ENCODE data around the gene GRM4.
"Not testable (repeated sequence)": the region's sequence is repeated elsewhere in the genome, so short reads cannot be mapped to it uniquely, and the experiment has no call there.

Gene GRM4

DNA sequence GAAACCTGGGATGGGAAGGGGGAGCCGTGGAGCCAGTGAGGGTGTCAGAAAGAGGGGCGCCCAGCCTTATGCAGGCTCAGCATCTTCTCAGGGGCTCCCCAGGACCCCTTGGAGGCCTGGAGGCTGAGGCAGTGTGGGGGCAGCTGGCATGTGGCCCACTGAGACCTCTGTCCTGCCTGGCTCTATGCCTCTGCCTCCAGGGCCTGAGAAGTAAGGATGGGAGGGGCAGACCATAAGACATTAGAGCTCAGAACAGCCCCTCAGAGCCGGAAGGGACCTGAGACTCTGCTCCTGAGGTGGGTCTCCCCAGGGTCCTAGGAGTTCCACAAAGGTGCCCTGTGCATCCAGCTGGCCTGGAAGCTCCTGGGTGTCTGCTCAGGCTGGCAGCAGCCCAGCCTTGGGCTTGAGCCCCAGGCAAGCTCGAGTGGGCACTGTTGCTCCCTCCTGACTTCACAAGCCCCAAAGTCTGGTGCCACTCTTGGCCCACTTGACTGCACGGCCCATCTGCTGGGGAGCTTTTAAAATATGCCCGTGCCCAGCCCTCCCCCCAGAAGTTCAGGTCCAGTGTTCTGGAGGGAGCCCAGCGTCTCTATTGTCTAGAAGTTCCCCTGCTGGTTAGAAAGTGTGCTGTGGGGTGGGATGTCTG, 126.8 kb downstream of the GRM4 start:
- no peak for DNase-seq

DNA sequence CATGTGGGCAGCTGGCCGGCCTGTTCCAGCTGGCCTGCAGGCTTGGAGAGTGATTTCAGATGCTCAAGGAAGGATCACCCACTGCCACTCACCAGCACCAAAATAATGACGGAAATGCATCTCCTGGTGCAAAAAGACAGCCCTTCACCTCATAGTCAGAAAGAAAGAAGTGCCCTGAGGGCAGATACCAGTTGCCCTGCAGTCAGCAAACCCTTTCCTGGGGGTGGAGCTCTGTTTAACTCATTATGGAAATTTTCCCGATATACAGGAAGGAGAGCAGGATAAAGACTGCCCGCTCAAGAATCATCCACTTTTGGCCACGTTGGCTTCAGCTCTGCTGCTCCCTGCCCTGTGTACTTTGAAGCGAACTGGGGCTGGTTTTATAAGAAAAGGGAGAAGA, 127.9 kb downstream of the GRM4 start:
- no peak for DNase-seq

- no peak for DNase-seq
These were observed 128.6 kb downstream of the GRM4 start for GRCh38 chr6:34017106-34017805.

- not testable (repeated sequence) for DNase-seq
These were observed 129.3 kb downstream of the GRM4 start for GRCh38 chr6:34016573-34016972.

GRCh38 chr6:34015586-34015985, 130.3 kb downstream of the GRM4 start:
- DNase-seq = no peak

DNA sequence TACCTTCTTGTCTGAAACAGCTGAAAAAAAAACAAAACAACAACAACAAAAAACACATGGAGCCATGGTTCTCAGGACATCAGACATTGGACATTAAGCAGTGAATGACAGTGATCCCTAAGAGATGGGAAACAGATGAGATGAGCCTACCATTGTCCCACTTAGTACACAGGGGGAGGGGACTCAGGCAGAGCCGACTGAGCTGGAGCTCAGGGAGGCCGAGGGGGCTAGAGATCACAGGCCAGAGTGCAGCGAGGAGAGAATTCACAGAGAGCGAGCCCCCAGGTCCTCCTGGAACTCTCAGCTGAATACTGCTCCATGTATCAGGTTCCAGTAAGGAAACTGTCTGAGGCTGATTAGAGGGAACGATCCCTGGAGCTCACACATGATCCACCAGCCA, 134.6 kb downstream of the GRM4 start:
- no peak for DNase-seq

DNA sequence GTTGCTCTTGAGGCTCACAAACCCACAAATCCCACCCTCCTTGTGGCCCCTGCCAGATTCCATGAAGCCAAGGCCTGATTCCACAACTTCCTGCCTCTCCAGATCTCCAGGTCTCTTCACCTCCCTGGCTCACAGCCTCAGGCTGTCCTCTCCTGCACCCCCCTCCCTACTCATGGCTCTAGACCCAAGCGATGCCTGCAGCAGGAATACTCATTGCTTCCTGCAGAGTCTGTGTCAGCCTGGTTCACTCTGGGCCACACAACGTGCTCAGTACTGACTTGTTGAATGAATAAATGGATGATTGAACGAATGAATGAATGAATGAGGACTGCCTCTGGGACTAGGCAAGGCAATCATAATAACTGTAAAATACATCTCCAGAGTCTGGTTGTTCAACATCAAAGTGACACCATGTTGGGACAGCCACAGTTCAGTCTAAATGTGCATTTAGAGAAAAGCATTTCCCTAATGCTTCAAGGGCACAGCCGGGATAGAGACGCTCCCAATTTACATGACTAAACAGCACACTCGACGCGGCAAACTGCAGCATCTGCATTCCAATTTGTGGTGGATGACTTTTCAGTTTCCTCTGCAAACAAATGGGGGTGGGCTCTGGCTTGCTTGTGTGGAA, 139.9 kb downstream of the GRM4 start:
- no peak for DNase-seq

DNA sequence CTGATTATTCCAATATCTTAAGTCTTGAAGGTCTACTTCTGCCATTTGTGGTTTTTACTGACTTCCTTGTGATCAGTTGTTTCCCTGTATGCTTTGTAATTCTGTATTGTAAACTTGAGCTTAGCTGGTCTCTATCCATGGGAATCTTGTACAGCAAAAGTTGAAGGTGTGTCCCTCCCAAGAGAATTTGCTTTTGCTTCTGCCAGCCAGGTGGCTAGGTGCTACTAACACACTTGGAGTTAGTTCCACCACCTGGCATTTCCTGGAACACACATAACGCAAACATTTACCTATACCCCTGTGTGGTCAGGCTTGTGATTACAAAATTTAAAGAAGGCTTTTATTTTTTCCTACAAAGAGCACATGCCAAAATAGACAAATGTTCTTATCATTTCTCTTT, 141.2 kb downstream of the GRM4 start:
- DNase-seq = no peak

GRCh38 chr6:34003962-34004361, 141.9 kb downstream of the GRM4 start:
- no peak for DNase-seq

- DNase-seq = no peak
These were observed 143.9 kb downstream of the GRM4 start for GRCh38 chr6:34001706-34002621.

DNA sequence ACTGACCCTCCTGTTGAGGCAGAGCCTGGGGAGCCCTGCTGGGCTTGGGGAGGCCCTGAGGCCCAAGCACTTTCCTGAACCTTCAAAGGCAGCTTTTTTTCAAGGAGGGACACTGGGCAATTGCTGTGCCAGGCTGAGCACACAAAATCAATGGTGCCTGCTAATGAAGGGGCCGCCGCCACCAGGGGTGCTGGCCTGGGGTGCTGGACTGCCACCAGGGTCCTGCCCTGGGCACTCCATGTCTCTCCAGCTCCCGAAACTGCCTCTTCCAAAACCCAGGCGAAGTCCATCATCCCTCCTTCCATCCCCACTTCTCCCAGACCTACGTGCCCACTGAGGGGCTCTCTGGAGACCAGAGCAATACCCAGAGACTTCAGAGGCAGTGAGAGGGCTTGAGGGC, 145.6 kb downstream of the GRM4 start:
- DNase-seq = no peak

GRCh38 chr6:33999567-33999966, 146.3 kb downstream of the GRM4 start:
- DNase-seq = no peak

GRCh38 chr6:33998660-33999059, 147.2 kb downstream of the GRM4 start:
- DNase-seq = no peak

DNA sequence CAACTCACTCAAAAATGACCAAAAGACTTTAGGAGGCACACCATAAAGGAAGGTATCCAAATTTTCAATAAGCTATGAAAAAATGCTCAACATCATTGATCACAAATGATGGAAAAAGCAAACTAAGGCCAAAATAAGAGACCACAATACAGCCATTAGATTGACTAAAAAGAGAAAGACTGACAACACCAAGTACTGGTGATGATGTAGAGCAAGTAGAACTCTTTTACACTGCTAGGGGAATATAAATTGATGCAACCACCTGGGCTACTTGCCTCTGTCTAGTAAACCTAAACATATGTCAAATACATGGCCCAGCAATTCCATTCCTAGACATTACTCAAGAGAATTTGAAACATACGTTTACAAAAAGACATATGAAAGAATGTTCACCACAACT, 148.6 kb downstream of the GRM4 start:
- no peak for DNase-seq

DNA sequence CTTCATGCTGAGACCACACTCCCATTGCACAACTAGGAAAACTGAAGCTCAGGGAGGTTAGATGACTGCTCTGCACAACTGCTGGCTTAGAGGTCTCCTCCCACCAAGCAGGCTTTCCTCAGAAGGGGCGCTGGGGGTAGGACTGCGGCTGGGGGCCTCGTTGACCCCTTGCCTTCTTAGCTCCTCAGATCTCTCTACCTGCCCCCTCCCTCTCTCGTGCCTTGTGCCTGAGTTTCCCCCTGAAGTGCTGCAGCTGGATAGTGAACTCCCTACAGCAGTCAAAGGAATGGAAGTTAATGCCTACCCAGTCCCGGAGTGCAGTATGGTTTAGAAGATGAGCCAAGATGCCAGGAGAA, 149.8 kb downstream of the GRM4 start:
- DNase-seq = no peak

GRCh38 chr6:33995309-33996119, 150.4 kb downstream of the GRM4 start:
- no peak for DNase-seq

GRCh38 chr6:33994472-33995308, 151.2 kb downstream of the GRM4 start:
- no peak for DNase-seq

- no peak for DNase-seq
These were observed 152.0 kb downstream of the GRM4 start for GRCh38 chr6:33993653-33994471.

GRCh38 chr6:33993091-33993490, 152.8 kb downstream of the GRM4 start:
- no peak for DNase-seq

GRCh38 chr6:33992191-33992590, 153.7 kb downstream of the GRM4 start:
- no peak for DNase-seq

DNA sequence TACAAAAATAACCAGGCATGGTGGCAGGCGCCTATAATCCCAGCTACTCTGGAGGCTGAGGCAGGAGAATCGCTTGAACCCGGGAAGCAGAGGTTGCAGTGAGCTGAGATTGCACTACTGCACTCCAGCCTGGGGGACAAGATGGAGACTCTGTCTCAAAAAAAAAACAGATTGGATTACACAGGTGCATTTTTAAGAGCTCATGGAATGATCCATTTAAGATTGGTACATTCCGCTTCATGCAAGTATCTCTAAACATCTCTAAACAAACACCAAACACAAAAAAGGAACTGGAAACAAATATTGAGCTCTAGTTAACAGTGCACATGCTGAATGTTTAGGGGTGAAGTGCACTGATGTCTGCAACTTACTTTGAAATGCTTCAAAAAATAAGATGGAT, 154.3 kb downstream of the GRM4 start:
- no peak for DNase-seq

Measured in NCI-H187 (cell line).